ENCODE measurements around the gene ADTRP.
"Not testable (repeated sequence)": the region's sequence is repeated elsewhere in the genome, so short reads cannot be mapped to it uniquely, and the experiment has no call there.

Gene ADTRP

DNA sequence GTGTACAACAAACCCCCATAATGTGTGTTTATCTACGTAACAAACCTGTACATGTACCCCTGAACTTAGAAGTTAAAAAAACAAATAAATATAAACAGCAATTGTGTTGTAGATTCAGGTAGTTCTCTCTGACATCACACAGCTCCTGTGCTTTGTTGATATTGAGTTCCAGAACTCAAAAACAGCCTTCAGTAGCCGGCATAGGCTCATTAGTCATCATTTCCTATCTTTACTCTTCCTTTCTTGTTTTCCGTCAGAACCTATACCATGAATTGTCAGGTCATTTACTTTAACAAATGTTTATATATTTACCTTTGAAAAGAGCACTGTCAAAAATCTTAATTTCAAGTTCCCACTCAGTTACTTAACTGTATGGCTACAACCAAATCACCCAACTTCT is 88.8 kb downstream of the ADTRP start:
- DNase-seq: no peak

DNA sequence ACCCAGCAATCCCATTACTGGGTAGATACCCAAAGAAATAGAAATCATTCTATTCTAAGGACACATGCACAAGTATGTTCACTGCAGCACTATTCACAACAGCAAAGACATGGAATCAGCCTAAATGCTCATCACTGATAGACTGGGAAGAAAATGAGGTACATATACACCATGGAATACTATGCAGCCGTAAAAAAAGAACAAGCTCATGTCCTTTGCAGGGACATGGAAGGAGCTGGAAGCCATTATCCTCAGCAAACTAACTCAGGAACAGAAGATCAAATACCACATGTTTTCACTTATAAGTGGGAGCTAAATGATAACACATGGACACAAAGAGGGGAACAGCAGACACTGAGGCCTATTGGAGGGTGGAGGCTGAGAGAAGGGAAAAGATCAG is 89.2 kb downstream of the ADTRP start:
- not testable (repeated sequence) for DNase-seq

DNA sequence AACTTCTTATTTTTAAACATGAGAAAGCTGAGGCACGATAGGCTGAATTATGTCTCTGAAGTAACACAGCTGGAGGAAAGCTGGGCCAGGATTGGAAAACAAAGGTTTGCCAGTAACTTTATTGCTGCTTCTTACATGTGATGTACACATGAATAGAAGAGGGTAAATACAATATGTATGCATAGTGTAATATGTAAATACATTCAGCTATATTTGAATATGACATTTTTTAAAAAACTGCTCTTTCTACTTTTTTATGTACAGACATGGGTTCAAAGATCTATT is 90.2 kb downstream of the ADTRP start:
- DNase-seq: no peak

DNA sequence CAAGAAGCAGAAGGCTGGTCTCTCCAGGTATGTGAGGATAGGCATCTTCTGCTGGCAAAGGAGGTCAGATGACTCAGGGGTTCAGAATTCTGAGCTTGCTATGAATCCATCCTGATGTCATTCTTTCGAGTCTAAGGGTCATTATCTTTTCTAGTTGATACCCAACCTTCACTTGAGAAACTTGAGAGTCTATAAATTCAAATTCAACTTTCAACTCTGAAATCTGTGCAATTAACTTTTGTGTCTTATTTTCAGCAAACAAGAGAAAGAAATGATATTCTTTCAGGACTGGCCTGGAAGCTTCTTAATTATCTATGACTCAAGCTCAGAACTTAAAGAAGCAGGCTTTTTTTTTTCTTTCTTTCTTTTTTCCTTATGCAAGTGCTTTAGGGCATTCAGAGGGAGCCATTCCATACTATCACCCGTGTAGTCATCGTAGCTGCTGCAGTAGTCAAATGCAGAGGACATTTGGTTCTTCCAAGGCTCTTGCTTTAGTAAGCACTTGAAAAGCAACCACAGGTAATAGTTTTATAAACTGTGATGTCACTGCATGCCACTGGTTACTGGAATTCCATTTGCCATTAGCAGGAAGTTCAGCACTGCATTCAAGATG is 93.0 kb downstream of the ADTRP start:
- DNase-seq: no peak

DNA sequence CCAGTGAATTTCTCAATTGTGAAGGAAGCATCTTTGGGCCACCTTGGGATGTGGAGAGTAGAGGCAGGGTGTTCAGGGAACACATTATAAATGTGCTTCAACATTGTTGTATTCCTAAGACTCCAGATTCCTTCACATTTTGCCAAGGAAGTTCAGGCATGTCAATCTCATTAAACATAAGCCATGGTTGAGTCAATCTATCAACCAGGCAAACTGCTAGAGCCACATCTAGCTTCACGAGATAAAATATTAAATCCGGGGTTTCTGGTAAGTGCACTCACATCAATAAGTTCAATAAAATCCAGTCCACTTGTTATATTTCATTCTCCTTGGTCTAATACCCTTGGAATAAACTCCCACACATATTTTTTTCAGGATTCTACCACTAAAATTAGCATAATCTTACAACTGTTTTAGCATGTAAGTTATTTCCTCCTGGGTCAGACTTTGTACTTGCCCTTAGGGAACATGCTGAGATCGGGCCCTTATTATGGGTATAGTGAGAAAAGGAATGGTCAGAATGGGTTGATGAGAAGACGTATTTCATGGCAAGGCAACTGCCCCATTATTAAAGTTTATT is 93.6 kb downstream of the ADTRP start:
- no peak for DNase-seq

DNA sequence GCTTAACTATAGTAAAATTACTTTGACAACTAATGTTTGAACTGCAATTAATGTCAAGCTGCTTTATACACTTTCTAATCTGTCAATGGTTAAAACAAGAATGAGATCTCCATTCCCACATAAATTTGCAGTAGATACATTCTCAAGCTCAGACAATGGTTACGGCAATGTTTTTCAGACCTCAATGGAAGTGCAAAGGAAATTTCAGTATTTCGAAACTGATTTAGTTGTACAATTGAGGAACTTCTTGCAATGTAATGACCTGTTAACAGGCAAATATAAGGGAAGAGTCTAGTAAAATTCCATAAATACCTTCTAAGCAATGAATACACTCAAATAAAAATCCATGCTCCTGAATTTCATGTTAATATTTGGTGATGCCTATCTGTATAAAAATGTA is 94.7 kb downstream of the ADTRP start:
- no peak for DNase-seq

DNA sequence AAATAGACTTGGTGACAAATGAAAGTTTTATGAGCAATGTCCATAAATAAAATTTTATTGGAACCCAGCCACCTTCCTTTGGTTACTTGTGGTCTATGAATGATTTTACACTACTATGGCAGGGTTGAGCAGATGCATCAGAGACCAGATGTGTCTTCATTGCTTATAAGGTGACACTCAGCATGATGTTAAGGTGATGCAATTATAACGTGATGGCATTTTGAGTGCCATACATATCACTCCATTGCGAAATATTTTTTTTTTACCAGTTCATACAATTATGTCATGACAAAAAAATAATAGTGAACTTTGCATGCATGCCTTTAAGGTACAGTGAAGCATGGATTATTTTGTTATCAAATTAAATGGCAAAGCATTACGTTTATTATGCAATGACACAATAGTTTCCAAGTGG is 96.0 kb downstream of the ADTRP start:
- DNase-seq: no peak

DNA sequence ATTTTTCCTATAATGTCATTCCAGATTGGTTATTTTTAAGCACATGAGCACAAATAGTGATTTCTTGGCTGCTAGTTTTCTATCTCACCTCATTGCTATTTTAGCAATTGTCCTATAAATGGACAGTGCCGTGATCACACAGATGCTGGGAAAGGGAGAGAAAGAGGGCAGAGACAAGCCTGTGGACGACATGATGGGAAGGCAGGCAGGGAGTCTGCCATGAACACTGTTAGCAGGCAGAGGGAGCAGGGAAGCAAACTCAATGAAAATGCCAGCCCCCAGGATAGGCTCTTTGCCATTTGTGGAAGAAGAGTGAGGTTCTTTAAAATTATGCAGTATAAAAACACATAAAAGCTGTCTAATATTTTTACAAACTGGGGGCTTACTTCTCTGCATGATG is 96.8 kb downstream of the ADTRP start:
- DNase-seq: no peak

DNA sequence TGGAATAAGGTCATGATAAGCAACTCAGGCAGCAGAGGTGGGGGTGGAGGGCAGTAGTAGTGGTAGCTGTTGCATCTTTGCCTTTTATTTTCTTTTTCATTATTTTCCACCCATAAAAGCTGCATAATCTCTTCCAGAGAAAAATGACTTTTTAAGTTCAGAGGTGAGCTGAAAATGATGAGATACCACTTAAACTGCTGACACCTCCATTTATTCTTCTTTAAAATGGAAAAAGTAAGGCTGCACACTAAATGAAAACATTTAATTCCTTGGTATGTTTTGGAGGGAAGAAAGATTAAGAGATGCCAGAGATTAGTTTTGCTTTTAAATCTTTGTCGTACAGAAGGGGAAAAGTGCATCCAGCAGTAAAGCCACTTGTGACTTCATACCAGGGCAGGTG is 97.2 kb downstream of the ADTRP start:
- DNase-seq: no peak

DNA sequence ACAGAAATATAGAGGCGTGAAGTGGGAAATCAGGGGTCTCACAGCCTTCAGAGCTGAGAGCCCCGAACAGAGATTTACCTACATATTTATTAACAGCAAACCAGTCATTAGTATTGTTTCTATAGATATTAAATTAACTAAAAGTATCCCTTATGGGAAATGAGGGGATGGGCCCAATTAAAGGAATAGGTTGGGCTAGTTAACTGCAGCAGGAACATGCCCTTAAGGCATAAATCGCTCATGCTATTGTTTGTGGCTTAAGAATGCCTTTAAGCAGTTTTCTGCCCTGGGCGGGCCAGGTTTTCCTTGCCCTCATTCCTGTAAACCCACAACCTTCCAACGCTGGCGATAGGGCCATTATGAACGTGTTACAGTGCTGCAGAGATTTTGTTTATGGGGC is 98.1 kb downstream of the ADTRP start:
- not testable (repeated sequence) for DNase-seq

DNA sequence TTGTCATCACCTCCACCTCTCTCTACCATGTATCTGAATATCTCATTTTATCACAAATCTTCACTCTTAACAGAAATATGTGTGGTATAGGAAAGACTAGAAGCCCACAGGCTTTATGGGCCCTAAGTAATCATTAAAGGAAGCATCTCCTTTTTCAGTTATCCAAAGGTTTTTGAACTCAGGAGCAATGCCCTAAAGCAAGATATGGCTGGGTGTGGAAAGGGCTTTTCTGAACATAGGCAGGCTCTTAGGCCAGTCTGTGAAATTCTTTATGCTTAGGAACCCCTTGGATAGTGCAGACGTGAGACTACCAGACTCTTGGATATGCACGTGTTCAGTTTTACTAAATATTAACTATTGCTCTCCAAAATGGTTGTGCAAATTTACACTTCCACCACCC is 99.5 kb downstream of the ADTRP start:
- DNase-seq: no peak

DNA sequence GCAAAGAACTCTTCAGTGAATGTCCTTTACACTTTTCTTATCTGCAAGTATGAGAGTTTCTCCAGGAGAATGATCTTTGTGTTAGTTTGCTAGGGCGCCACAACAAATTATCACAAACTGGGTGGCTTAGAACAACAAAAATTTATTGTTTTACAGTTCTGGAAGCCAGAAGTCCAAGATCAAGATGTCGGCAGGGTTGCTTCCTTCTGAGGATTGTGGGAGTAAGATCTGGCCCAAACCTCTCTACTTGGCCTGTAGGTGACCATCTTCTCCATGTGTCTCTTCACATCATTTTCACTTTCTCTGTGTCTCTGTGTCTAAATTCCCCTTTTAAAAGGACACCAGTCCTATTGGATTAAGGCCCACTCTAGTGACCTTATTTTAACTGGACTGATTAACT is 103.0 kb downstream of the ADTRP start:
- DNase-seq: no peak

DNA sequence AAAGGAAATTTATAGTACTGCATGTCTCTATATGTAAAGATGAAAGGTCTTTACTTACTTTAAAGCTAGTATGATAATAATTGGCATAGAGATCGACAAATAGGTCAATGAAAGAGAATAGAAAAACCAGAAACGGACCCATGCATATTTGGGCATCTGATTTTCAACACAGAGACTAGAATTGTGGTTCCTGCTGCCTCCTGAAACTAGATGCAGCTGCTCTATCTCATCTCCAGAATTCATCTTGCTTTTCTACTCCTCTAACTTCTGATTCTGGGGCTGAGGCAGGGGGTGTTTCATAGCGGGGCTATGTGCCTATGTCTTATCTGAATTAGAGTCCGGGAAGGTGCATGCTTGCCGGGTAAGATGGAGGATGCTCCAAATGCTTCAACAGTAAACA is 105.9 kb downstream of the ADTRP start:
- DNase-seq: no peak

DNA sequence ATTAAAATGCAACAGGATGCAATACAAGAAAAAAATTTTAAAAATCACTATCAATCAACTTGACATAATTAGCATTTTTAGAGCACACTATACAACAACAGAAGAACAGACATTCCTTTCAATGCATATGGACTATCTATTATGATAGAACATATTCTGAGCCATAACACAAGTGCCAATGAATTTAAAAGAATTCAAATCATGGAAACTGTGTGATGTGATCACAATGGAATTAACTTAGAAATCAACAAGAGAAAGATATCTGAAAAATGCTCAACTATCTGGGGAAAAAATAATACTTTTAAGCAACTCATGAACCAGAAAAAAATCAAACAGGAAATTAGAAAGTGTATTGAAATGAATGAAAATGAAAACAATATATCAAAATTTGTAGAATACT is 106.3 kb downstream of the ADTRP start:
- DNase-seq: no peak

DNA sequence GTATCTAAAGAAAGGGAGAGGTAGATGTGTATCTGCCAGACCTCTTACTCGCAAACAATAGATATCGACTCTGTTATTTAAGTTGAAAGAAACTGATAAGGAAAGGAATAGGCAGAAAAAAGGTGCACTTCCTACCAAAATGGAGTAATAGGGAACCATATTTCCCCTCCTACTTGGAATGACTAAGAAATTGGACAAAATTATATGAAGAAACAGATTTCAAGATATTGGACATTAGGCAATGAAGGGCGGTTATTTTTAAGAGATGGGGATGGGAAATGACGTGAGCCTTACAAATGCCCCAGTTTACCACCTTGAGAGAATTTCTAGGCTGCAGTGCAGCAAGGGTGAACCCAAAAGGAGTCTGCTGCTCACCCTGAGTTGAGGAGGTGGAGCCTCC is 108.9 kb downstream of the ADTRP start:
- no peak for DNase-seq

DNA sequence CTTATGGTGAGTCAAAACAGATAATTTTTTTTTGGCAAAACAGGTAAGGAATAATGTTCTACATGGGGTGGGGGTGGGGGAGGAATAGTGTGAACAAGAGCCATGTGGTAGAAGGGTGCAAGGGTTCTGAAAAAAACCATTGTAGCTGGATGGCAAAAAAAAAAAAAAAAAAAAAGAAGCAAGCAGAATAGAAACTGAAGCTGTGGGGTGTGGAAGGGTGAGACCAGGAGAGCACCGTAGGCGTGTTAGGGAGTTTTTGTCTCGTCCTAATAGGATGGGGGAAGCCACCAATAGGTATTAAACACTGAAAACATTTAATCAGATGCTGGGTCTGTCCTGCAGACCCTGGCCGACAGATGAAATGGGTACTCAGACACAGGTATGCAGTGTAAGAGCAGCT is 110.1 kb downstream of the ADTRP start:
- DNase-seq: no peak

DNA sequence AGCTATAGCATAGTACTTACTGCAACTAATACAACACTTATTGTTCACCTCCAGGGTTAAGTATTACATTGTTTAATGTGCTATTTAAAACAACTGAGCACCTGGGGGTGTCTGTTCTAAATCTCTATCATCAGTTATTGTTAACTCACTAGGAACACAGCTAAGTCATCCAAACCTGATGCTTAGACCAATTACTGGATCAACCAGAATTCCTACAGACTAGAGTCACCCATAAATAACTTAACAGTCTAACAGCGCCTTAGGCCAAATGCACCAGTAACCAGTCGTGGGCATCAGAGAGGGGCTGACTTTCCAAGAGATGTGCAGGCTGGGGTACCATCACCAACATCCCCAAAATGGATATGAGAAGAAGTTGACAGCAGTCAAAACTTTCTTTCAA is 110.7 kb downstream of the ADTRP start:
- DNase-seq: no peak

DNA sequence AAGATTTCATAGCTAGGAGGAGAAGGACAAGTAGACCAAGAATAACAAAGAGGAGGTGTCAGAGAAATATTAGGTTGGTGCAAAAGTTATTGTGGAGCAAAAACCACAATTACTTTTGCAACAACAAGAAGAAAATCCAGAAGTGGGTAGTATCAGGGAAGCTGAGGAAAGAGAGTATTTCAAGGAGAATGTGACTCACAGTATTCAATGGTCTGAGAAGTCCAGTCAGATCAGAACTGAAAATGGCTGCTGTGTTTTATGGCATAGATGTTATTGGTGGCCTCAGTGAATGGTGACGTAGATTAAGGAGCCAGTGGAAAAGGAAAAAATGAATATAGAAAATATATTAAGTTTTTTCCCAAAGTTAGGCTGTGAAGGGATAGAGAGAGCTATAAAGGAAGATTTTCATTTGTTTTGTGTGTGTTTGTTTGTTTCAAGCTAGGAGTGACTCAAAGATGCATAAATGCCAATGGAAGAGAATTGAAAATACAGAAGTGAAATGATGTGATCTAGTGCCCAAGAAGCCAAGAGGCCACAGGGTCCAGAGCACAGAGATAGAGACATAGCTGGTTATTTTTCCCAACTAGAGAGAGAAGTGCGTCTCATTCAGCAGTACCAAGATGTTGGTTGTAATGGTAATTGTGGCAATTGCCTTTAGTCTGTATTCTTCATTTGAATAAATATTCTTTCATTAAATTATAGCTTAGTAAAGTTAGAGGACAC is 112.8 kb downstream of the ADTRP start:
- DNase-seq: no peak

Data from stimulated activated naive CD4-positive, alpha-beta T cell (primary cell).